Natural killer cell (primary cell): ENCODE data around the gene STX16. TPM values are rescaled to one million over a fixed set of nuclear protein-coding genes. Genes with fewer than 3 reads are reported as not detected.

ENCODE experiments used
- ATAC-seq, 3 donors: fragments of 150-1000 bp in 2 of 3; fragments of 200-7000 bp in 1 of 3; cut with Tn5 transposase; 1 replicate in 1 of 3; 2 replicates in 2 of 3; pipeline ENCODE4 v1.10.0; 2021; ENCODE audit warnings: mild to moderate bottlenecking in 2 of 3, moderate library complexity in 2 of 3
- DNase-seq, 2 donors: peaks; one replicate each; pipeline versions ENCODE4 v3.0.0 to v3.0.0-alpha.2; 2013 to 2021; ENCODE audit warnings: mixed read lengths in 1 of 2
- H3K27ac ChIP-seq: one replicate; pipeline ENCODE4 v1.5.1; 2013; ENCODE audit warnings: mild to moderate bottlenecking, low read length
- H3K27me3 ChIP-seq: one replicate; pipeline ENCODE4 v1.6.1; 2013; ENCODE audit warnings: low read length; ENCODE audit not compliant: control insufficient read depth, insufficient read depth
- H3K36me3 ChIP-seq: one replicate; pipeline ENCODE4 v1.6.1; 2013; ENCODE audit warnings: low read length; ENCODE audit not compliant: control insufficient read depth, insufficient read depth
- H3K4me1 ChIP-seq: one replicate; pipeline ENCODE4 v1.6.1; 2013; ENCODE audit warnings: low read length; ENCODE audit not compliant: control insufficient read depth, insufficient read depth
- H3K4me3 ChIP-seq: one replicate; pipeline ENCODE4 v1.5.1; 2013; ENCODE audit warnings: low read length
- H3K9me3 ChIP-seq: one replicate; pipeline ENCODE4 v1.6.1; 2013; ENCODE audit warnings: low read length; ENCODE audit not compliant: control insufficient read depth, insufficient read depth
- H3K27ac Mint-ChIP-seq, 2 donors: one replicate each; pipeline ENCODE4 v1.8.0; 2022; ENCODE audit warnings: mild to moderate bottlenecking in 2 of 2, mixed read lengths in 2 of 2, moderate library complexity in 1 of 2
- H3K27me3 Mint-ChIP-seq, 2 donors: one replicate each; pipeline ENCODE4 v1.8.0; 2022; ENCODE audit warnings: low read depth in 2 of 2, mixed read lengths in 2 of 2
- H3K36me3 Mint-ChIP-seq: one replicate; pipeline ENCODE4 v1.8.0; 2022; ENCODE audit warnings: mixed read lengths
- H3K4me1 Mint-ChIP-seq, 2 donors: one replicate each; pipeline ENCODE4 v1.8.0; 2022; ENCODE audit warnings: mixed read lengths in 2 of 2
- H3K4me3 Mint-ChIP-seq: one replicate; pipeline ENCODE4 v1.8.0; 2022; ENCODE audit warnings: mild to moderate bottlenecking, moderate library complexity, mixed read lengths
- H3K9me3 Mint-ChIP-seq, 2 donors: one replicate each; pipeline ENCODE4 v1.8.0; 2022; ENCODE audit warnings: mixed read lengths in 2 of 2
- CTCF ChIP-seq: fragments of 200-600 bp; IDR thresholded peaks from one replicate; pipeline ENCODE4 v1.8.0; 2022; ENCODE audit warnings: antibody characterized with exemption
- WGBS: methylation state at CpG from one replicate; pipeline ENCODE4 v1.1.7; 2013; ENCODE audit warnings: missing lambda C conversion rate; ENCODE audit not compliant: insufficient coverage; 5-methylcytosine and 5-hydroxymethylcytosine counted together
- intact Hi-C: fragments of 100-400 bp; cut with micrococcal nuclease; formaldehyde crosslinking; loops from one replicate; pipeline ENCODE4 v1.14.2; 2022
- total RNA-seq, 4 donors: library from RNA; stranded (reverse); fragments of 120-200 nt in 1 of 4; gene quantifications; one replicate each; pipeline versions ENCODE4 v1.2.3 to v1.2.4, GENCODE V29; 2013 to 2022

STX16 gene
- total RNA-seq, 3 donors from 2014 or later (not counting 1 experiment from before 2014, with no cell fraction given), result 136 to 146 (median 143) TPM

DNA sequence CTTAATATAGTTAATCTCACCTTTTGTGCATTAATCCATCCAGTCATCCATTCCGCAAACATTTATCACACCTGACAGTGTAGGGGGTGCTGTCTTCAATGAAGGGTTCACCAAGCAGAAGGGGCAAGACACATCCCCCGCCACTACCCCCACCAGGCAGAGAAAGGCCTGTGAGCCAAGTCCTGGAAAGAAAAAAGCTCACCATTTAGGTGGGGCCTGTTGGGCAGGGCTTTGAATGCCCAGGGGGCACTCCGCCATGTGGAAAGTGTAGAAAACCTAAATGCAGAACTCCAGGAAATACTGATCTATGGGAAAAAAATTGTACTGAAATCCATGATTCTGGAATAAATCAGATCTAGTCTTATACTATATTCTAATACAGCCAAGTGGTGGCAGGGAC is 4.8 kb upstream of the STX16 start:
- intact Hi-C loops, result no loop called here
- H3K27me3 ChIP-seq, result no peaks in the 10 kb centered on the region
- no peak overlapping the region for H3K27ac ChIP-seq
- TF ChIP-seq CTCF, result no peak
- H3K4me3 Mint-ChIP-seq, result no peak overlapping the region
- H3K36me3 Mint-ChIP-seq, result no peaks in the 10 kb centered on the region
- H3K9me3 ChIP-seq, result no peaks in the 10 kb centered on the region
- peaks cover 5% of the 10 kb centered on the region for H3K4me1 ChIP-seq
- no peak overlapping the region for H3K27ac Mint-ChIP-seq
- H3K4me3 ChIP-seq, result no peak overlapping the region
- 93% methylated on average over 2 of the region's 3 CpGs for WGBS
- no peaks in the 10 kb centered on the region for H3K36me3 ChIP-seq
- DNase-seq (no peak), ATAC-seq (no peak)
- peaks cover 16 to 18% of the 10 kb centered on the region in 2 donors for H3K4me1 Mint-ChIP-seq
- no peaks in the 10 kb centered on the region for H3K9me3 Mint-ChIP-seq
- H3K27me3 Mint-ChIP-seq, result peaks cover 0 to 7% of the 10 kb centered on the region in 2 donors

DNA sequence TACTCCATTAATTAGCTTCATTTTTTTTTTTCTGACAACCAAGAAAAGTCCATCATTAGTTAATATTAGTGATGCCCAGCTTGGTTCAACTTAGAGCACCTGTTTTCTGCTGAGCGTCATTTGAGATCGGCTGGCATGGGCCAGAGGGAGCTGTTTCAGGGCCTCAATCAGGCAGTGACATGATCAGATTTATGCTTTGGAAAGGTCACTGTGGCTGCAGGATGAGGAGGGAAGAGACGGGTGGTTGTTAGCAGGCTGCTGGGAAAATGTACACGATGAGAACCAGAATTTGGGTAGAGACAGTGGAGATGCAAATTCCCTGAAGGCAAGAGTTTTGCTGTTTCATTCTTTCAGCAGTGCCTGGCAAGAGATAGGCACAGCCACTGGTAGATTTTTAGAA is 4.4 kb upstream of the STX16 start:
- DNase-seq, result no peak
- Histone ChIP-seq H3K27ac (no peak overlapping the region), H3K4me3 (no peak overlapping the region), H3K27me3 (no peaks in the 10 kb centered on the region), H3K36me3 (no peaks in the 10 kb centered on the region), H3K4me1 (peaks cover 10% of the 10 kb centered on the region), H3K9me3 (no peaks in the 10 kb centered on the region)
- no peak for ATAC-seq
- TF ChIP-seq CTCF, result no peak
- no peak overlapping the region for H3K27ac Mint-ChIP-seq
- 89% methylated on average over 4 of the region's 4 CpGs for WGBS
- peaks cover 0 to 4% of the 10 kb centered on the region in 2 donors for H3K27me3 Mint-ChIP-seq
- peaks cover 21 to 23% of the 10 kb centered on the region in 2 donors for H3K4me1 Mint-ChIP-seq
- intact Hi-C loops, result no loop called here
- H3K36me3 Mint-ChIP-seq, result no peaks in the 10 kb centered on the region
- no peaks in the 10 kb centered on the region for H3K9me3 Mint-ChIP-seq
- no peak overlapping the region for H3K4me3 Mint-ChIP-seq

DNA sequence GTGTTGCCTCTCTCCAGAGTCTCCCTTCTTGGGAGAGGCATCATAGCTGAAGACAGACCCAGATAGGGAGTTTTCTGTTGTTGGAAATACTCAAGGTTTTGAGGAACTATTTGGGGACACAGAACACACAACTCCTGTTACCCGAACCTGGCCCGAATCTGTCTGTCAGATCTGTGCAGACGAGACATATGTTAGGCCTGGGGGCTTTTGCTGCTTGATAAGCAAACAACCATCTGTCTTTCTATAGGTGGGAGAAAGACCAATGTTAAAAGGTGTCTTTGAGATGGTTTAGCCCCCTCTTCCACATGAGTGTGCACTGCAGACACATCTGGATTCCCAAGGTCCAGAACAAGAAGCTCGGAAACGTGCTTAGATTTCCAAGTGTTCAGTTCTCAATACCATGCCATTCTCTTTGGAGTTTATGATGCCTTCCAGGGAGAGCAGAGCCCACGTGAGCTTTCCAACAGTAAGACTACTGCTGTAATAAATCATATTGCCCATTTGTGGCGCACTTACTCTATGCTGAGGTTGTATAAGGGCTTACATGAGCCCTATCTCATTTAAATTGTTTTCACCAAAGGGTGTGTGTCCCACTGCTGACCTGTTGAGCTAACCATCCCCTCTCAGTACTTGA is 3.8 kb upstream of the STX16 start:
- WGBS, result 78% methylated on average over 7 of the region's 7 CpGs
- H3K4me1 Mint-ChIP-seq, result peaks cover 22 to 25% of the 10 kb centered on the region in 2 donors
- intact Hi-C loops, result no loop called here

More for the DNA sequence above, 3.8 kb upstream of the STX16 start:
- Histone ChIP-seq H3K36me3 (no peaks in the 10 kb centered on the region), H3K9me3 (no peaks in the 10 kb centered on the region), H3K27ac (no peak overlapping the region), H3K27me3 (no peaks in the 10 kb centered on the region), H3K4me3 (no peak overlapping the region), H3K4me1 (peaks cover 11% of the 10 kb centered on the region)
- DNase-seq, result peak in 1 of 2 donors; percentile 39
- no peak for TF ChIP-seq CTCF
- Mint-ChIP-seq H3K27me3 (peaks cover 0 to 1% of the 10 kb centered on the region in 2 donors), H3K36me3 (no peaks in the 10 kb centered on the region), H3K4me3 (no peak overlapping the region), H3K27ac (no peak overlapping the region), H3K9me3 (no peaks in the 10 kb centered on the region)
- no peak for ATAC-seq
